Mucosa of descending colon (tissue), 3 donors: Measurements from ENCODE around the gene PLPP4. TPM values are rescaled to one million over a fixed set of nuclear protein-coding genes. Genes with fewer than 3 reads are reported as not detected.

Experiments used
- ATAC-seq: fragments of 200-7000 bp; cut with Tn5 transposase; one replicate; pipeline ENCODE4 v1.9.1; 2020; ENCODE audit warnings: mild to moderate bottlenecking, moderate library complexity
- DNase-seq, 3 donors: peaks; one replicate each; pipeline ENCODE4 v3.0.0-alpha.2; 2020
- H3K36me3 ChIP-seq: fragments of 200-600 bp; one replicate; pipeline ENCODE4 v1.8.0; 2021; ENCODE audit warnings: low read depth, mild to moderate bottlenecking
- H3K4me1 ChIP-seq: fragments of 200-600 bp; one replicate; pipeline ENCODE4 v1.8.0; 2021; ENCODE audit warnings: low read depth, mild to moderate bottlenecking
- H3K4me3 ChIP-seq: fragments of 200-600 bp; one replicate; pipeline ENCODE4 v1.8.0; 2021; ENCODE audit warnings: mild to moderate bottlenecking
- H3K9me3 ChIP-seq: fragments of 200-600 bp; one replicate; pipeline ENCODE4 v1.8.0; 2021; ENCODE audit warnings: mild to moderate bottlenecking
- CTCF ChIP-seq: fragments of 200-600 bp; IDR thresholded peaks from one replicate; pipeline ENCODE4 v1.8.0; 2022; ENCODE audit warnings: antibody characterized with exemption, mild to moderate bottlenecking
- intact Hi-C, 2 donors: fragments of 100-400 bp; cut with DNase I in 1 of 2; cut with micrococcal nuclease in 1 of 2; formaldehyde crosslinking; loops; one replicate each; pipeline versions ENCODE4 v1.11.0 to v1.11.1; 2022; cut with DNase I, micrococcal nuclease
- total RNA-seq, 3 donors: library from RNA; stranded (reverse); fragmentation: NEBNext Ultra II Directional in 2 of 3; extraction: Animal tissue kit (Norgen Biotek cat#: 25700) in 2 of 3; gene quantifications; one replicate each; pipeline versions ENCODE4 v1.2.1 to v1.2.4, GENCODE V29; 2021 to 2023
- donor health status: DM: no; HTN: no; CAD: no; lungs with moderate emphysema.
- donor health status: DM: no; HTN: no; CAD: no.
- donor health status: DM: no; HTN: yes; CAD: no.

Gene PLPP4
- total RNA-seq, 3 donors from 2014 or later = 2.6 TPM; not detected in 2

- Histone ChIP-seq H3K4me3 (no peak overlapping the region), H3K4me1 (peaks cover 5% of the 10 kb centered on the region), H3K9me3 (no peaks in the 10 kb centered on the region), H3K36me3 (no peaks in the 10 kb centered on the region)
- intact Hi-C loops = no loop called here
- ATAC-seq (no peak), DNase-seq (no peak)
- TF ChIP-seq CTCF = no peak
Measured at GRCh38 chr10:120451968-120452367, 5.1 kb upstream of the PLPP4 start.

GRCh38 chr10:120453319-120453718 lies 3.7 kb upstream of the PLPP4 start:
- no peak for ATAC-seq
- no peak for DNase-seq
- no peak for TF ChIP-seq CTCF
- intact Hi-C loops = no loop called here
- Histone ChIP-seq H3K9me3 (no peaks in the 10 kb centered on the region), H3K36me3 (no peaks in the 10 kb centered on the region), H3K4me1 (peaks cover 5% of the 10 kb centered on the region), H3K4me3 (no peak overlapping the region)

- Histone ChIP-seq H3K9me3 (no peaks in the 10 kb centered on the region), H3K4me1 (peaks cover 5% of the 10 kb centered on the region), H3K4me3 (no peak overlapping the region), H3K36me3 (no peaks in the 10 kb centered on the region)
- no peak for TF ChIP-seq CTCF
- intact Hi-C loops = no loop called here
- no peak for DNase-seq
- ATAC-seq = no peak
Measured at GRCh38 chr10:120453886-120454285, 3.1 kb upstream of the PLPP4 start.

- no peak for ATAC-seq
- Histone ChIP-seq H3K9me3 (no peaks in the 10 kb centered on the region), H3K4me1 (peaks cover 5% of the 10 kb centered on the region), H3K36me3 (no peaks in the 10 kb centered on the region), H3K4me3 (no peak overlapping the region)
- no peak for DNase-seq
- intact Hi-C loops = no loop called here
- no peak for TF ChIP-seq CTCF
Measured at GRCh38 chr10:120455004-120455403, 2.0 kb upstream of the PLPP4 start.

- no peak for TF ChIP-seq CTCF
- Histone ChIP-seq H3K36me3 (no peaks in the 10 kb centered on the region), H3K9me3 (no peaks in the 10 kb centered on the region), H3K4me3 (no peak overlapping the region), H3K4me1 (peaks cover 5% of the 10 kb centered on the region)
- intact Hi-C loops = no loop called here
- no peak for DNase-seq
- no peak for ATAC-seq
Measured at GRCh38 chr10:120455606-120456005, 1.4 kb upstream of the PLPP4 start.

GRCh38 chr10:120456143-120456625 lies 843 bp upstream of the PLPP4 start:
- no peaks in the 10 kb centered on the region for H3K9me3 ChIP-seq
- H3K4me1 ChIP-seq = peaks cover 5% of the 10 kb centered on the region
- DNase-seq (no peak), ATAC-seq (peak; percentile 7)
- no peaks in the 10 kb centered on the region for H3K36me3 ChIP-seq
- intact Hi-C loops = no loop called here
- H3K4me3 ChIP-seq = no peak overlapping the region
- TF ChIP-seq CTCF = no peak
